Retinal pigment epithelial cell (primary cell): ENCODE results near the gene ISCA2.

ENCODE experiments used
- DNase-seq: peaks from one replicate; pipeline ENCODE4 v3.0.0-alpha.2; 2010; ENCODE audit warnings: low read depth
- H3K4me3 ChIP-seq: 2 replicates; pipeline ENCODE4 v1.5.1; 2011; ENCODE audit warnings: mild to moderate bottlenecking, low read length, control low read depth, moderate library complexity
- CTCF ChIP-seq: conservative IDR thresholded peaks from 2 replicates; pipeline ENCODE4 v1.5.1; 2011; ENCODE audit warnings: low read depth, low read length, control low read depth, inconsistent platforms

Gene ISCA2

GRCh38 chr14:74546416-74546815 is 52.9 kb downstream of the ISCA2 start:
- no peak for DNase-seq
- H3K4me3 ChIP-seq, result no peak overlapping the region

More at GRCh38 chr14:74546416-74546815, 52.9 kb downstream of the ISCA2 start:
- TF ChIP-seq CTCF, result no peak
